A549 (cell line): ENCODE measurements around the gene GTF2A1. TPM values are rescaled to one million over a fixed set of nuclear protein-coding genes. Genes with fewer than 3 reads are reported as not detected.

Experiments
- polyA plus RNA-seq, 4 experiments: library from polyadenylated mRNA; depleted of rRNA in 3 of 4; stranded (reverse); fragments of >200 nt; fragmentation: RNase III in 1 of 4; extraction: RNeasy Plus Mini Kit Qiagen cat#74134 plus additional on column Dnase treatment in 1 of 4; gene quantifications; 2 replicates in 3 of 4; 3 replicates in 1 of 4; pipeline ENCODE4 v1.2.3, GENCODE V29; 2011 to 2017
- small RNA-seq, 6 experiments: library from RNA; depleted of rRNA; stranded (forward); fragments of <200 nt; gene quantifications; one replicate each; pipeline ENCODE3, GENCODE V24; 2012

The GTF2A1 gene
- polyA plus RNA-seq, 2 of the 4 experiments (the other 2 are of a cell fraction): 12.5 to 19.6 TPM

Small RNAs within 50 kb of the gene (small RNA-seq; reads per million reads assigned to genes)
- gene DYNLL1P1 (0 reads per million in 6 experiments), gene SNORA79 (2.3 to 307 (median 12.1) reads per million in 6 experiments)

Other genes starting within 250 kb of the GTF2A1 start
- gene STON2, start 179.4 kb upstream of the GTF2A1 start, polyA plus RNA-seq (2011; rRNA removed): 1.3 and 1.6 TPM in 2 replicates
- gene STON2, start 179.4 kb upstream of the GTF2A1 start, polyA plus RNA-seq (2017; fragmentation: RNase III; extraction: RNeasy Plus Mini Kit Qiagen cat#74134 plus additional on column Dnase treatment): 0.50 to 0.59 TPM (median 0.53 TPM) in 3 replicates